ENCODE data around the gene KLK15.
A peak's percentile ranks its signal among the peaks of the same experiment; 100 is the strongest.

KLK15 gene

GRCh38 chr19:50843205-50843604 is 9.8 kb upstream of the KLK15 start:
- DNase-seq, result no peak

GRCh38 chr19:50842130-50842529 is 8.8 kb upstream of the KLK15 start:
- no peak for DNase-seq

DNA sequence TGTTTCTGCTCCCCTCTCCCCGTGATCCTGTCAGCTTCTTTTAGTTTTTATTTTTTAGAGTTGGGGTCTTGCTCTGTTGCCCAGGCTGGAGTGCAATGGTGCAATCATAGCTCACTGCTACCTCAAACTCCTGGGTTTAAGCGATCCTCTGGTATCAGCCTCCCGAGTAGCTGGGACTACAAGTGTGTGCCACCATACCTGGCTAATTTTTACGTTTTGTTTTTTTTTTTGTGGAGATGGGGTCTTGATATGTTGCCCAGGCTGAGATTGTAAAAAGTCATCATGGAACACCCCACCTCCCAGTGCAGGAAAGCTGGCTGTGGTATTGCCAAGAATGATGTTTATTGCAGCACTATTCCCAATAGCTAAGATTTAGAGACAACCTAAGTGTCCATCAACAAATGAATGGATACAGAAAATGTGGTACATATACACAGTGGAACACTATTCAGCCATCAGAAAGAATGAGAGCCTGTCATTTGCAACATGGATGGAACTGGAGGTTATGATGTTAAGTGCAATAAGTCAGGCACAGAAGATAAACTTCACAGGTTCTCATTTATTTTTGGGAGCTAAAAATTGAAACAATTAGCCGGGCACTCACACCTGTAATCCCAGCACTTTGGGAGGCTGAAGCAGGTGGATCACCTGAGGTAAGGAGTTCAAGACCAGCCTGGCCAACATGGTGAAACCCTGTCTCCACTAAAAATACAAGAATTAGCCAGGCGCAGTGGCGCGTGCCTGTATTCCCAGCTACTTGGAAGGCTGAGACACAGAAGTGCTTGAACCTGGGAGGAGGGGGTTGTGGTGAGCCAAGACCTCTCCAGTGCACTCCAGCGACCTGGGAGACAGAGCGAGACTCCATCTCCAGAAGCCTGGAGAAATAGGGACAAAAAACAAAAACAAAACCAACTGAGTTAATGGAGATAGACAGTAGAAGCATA is 6.6 kb upstream of the KLK15 start:
- DNase-seq, result no peak

DNA sequence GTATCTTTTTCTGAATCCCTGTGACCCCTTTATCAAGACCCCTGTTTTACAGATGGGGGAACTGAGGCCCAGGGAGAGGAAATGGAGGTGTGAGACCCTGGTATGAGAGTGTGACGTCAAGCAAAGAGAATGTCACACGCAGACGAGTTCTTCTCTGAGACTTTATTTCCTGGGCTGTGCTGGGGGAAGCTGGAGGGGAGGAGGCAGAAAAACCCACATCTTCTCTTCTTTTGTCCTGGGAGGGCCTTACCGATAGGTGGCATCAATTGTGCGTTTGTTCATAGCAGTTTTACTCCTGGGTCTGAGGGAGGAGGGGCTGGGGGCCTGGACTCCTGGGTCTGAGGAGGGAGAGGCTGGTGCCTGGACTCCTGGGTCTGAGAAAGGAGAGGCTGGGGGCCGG is 4.9 kb upstream of the KLK15 start:
- DNase-seq, result no peak

DNA sequence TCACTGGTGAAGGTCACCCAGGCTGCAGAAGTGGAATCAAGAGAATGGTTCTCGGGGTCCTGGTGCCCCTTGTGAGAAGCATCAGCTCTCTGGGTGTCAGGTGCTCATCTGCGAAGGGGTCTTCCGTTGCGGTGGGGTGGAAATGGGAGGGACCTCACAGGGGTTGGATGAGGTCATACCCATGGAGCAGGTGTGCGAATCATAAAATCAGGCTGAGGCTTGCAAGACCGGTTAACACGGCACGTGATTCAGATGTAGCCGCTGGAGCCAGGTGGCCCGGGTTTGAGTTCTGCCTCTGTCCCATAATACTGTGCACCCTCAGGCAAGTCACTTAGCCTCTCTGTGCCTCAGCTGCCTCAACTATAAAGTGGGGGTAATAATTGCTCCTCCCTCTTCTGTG is 3.9 kb upstream of the KLK15 start:
- no peak for DNase-seq

GRCh38 chr19:50836543-50837195 is 3.3 kb upstream of the KLK15 start:
- no peak for DNase-seq

DNA sequence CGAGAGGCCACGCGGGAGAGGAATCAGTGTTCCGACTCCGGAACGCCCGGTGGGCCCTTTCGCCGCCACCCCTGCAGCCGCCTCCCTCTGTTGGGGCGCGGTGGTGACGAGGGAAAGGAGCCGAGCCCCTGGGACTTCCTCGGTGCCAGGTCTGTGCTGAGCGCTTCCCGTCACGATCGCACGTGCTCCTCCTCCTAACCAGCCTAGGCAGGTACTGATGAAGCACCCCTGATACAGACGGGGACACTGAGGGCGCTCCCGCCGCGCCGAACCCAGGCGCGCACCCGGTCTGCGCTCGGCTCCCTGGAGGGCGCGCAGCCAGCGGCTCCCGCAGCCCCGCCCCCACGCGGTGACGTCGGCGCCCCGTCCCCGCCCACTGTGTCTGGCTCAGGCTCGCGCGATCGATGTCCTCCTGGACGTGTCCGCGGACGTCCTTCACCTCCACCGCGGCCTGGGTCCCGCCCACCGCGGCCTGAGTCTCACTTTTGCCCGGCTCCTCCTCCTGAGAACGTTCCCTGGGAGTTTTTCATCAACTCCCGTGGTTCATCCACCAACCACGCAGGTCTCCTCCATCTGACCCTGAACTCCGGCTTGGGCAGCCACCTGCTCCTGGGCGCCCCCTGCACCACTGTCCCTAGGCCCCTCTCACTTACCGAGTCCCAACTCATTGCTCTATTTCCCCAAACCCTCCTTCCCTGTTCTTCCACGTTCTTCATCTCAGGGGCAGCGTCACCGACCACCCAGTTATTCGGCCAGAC is 2.6 kb upstream of the KLK15 start:
- DNase-seq, result peak; percentile 63

DNA sequence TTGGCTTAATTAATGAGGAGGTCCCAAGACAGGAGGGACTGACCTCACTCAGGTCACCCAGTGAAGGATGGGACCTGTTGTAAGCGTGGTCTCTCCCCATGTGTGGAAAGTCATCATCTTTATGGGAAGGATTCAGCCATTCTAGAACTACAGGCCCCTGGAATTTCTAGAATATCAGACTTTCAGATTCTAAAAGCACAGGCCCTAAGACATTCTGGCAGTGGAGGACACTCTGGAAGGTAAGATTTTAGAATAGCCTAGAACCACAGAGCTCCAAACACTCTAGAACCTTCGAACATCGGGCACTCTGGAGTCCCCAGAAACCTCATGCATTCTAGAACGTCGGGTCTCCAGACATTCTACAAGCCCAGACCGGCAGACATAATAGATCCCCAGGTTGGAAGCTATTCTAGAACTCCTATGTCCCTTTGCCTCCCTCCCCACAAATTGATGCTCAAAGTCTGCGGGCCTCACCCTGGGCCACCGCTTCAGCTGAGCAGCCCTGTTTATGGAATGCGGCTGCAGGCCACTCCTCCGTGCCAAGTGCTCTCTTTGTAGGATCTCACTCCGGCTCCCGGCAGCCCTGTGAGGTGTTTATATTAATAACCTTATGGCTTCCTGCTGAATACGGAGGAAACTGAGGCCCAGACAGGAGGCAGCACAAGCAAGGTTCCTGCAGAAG is 1.9 kb upstream of the KLK15 start:
- no peak for DNase-seq

DNA sequence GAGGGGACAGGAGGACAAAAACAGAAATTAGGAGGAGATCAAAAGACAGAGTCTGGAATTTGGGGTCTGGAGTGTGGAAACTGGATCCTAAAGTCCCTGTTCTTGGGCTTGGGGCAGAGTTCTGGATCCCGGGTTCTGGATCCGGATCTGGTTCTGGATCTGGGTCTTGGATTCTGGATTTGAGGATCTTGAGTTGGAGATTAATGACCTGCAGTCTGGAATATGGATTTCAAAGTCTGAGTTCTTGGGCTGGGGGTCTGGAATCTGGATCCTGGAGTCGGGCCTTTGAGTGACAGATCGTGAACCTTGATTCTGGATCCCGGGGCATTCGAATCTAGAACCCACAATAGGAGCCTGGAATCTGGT is 411 bp upstream of the KLK15 start:
- DNase-seq, result no peak

GRCh38 chr19:50832666-50833065 is 708 bp downstream of the KLK15 start:
- no peak for DNase-seq

DNA sequence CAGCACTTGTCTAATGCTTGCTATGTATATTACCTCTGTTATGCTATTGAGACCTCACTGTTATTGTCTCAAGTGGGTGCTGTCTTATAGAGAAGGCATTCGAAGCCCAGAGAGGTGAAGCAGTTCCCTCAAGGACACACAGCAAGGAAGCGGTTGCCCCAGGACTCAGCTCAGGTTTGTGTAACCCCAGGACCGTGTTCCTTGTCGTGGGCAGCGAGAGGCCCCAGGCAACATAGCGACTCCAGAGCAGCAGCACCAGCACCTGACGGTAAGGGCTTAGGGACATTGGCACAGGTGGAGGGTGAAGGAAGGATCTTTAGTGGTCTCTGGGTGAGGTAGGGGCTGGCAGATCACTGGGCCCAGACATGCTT is 2.4 kb downstream of the KLK15 start:
- no peak for DNase-seq

DNA sequence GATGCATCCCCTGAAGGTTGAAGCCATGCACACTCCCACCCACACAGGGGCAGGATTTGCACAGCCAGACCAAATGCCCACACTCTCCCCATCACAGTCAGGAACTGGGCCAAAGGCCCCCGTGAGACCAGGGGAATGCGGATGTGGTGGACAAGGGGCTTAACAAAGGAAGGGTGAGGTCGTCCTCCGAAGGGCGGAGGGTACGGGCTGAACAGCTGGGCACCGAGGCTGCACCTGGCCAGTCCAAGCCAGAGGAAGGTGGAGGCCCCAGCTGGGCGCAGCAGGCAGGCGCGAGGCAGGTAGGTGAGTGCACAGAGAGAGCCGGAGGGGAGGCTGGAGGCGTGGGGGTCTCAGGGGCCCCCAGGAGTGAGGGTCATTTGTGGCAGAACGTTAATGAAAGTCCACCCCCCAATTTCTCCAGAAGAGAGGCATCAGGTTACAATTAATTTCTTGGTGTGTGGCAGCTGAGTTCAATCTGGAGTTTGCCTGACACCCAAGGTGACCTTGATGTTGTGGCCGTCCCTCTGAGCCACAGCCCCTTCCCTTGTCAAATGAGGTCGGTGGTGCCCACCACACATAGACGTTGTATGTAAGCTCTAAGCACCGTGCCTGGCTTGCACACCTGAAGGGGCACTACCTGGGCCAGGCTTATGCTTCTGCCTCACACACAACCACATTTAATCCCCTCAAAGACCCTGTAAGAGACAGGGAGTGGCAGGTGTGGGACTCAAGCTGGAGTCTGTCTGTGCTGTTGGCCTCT is 2.9 kb downstream of the KLK15 start:
- DNase-seq, result no peak

DNA sequence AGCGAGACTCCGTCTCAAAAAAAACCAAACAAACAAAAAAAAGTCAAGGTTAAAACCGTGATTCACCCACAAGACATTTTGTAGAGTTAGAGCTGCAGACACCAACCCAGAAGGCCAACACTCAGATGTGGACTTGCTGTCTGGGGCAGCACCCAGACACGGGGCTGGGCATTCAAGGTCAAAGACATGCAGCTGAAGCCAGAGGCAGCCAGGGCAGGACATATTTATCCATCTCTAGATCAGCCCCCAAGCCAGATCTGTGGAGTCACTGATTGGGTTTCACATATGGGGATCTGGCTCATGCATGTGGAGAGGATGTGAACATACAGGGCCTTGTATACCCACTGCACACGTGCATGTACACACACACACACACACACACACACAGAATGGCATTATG is 3.6 kb downstream of the KLK15 start:
- DNase-seq, result no peak

DNA sequence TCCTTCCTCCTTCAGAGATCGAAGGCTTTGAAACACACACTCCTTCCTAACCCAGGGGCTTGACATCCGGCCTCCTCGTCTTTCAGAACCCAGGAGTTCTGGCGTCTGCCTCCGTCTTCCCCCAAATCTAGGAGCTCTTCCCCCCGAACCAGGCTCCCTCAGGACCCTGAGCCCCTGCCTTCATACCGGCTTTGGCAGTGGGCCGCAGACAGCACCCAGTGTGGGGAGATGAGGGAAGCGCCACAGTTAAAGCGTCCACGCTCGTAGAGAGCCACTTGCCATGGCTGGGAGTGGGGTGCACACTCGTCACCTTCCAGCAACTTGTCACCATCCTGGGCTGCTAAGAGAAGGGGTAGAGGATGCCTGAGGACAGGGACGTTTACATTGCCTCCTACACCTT is 5.9 kb downstream of the KLK15 start:
- no peak for DNase-seq

DNA sequence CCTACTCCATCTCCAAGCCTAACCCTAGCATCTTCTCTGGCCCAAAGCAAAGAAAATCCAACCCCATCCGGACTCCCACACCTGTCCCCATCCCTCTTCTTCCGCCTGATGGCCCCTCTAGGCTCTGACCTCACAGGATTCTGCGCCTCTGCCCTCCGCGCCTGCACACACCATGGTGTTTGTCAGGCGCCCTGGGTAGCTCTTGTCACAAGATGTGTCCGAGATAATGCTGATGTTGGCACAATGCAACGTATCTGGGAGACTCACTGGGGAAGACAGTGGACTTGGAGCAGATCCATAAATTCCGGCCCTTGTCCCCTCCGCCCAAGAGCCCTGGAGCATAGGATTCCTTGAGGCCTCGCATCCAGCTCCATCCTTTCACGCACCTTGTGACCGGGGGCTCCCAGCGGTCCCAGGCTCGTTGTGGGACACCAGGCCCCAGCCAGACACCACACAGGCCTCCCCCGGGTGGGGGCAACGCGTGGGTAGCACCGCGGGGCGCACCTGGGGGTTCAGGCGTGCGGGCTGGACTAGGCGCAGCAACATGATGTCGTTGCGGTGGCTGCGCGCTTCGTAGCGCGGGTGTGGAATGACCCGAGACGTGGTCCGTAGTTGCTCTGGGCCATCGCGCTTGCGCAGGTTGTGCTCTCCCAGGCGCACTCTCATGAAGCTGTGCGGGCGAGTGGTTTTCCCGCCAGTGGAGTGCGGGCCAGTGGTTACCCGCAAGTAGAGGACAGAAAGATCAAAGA is 6.7 kb downstream of the KLK15 start:
- no peak for DNase-seq

DNA sequence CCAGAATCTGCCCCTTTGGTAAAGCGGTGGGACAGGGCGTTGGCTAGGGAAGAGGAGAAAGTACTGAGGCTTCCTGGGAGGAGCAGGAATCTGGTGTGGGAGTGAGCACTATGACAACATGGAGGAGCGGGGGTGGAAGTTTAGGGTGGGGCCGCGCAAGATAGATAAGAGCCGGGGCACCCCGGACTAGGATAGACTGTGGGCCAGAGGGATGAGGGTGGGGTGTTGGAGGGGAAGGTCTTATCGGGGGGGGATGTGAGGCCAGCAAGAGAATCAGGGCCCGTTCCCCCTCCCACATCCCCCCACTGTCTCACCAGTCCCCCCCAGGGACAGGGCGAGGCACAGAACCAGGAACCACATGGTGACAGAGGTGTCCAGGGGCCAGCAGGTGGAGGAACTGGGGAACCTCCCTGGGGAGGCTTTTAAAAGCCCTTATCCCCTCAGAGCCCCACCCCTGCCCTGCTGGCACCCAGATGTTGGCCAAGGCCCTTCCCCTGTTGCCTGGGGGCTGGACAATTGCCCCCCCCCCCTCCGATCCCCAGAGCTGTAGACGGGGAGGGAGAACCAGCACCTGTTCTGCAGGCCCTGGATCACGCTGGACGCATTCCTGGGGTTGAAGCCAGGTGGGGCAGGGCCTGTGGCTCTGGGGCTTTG is 9.9 kb downstream of the KLK15 start, which contains the start of gene KLK1:
Gene KLK1 (minus strand): TSS at position 399 of the 654 bp plus-strand sequence. CDS start 39 bp downstream, at position 360.
- DNase-seq, result no peak

- DNase-seq, result no peak
Measured at GRCh38 chr19:50822661-50823208, 10.6 kb downstream of the KLK15 start.

GRCh38 chr19:50821622-50822021 is 11.8 kb downstream of the KLK15 start:
- no peak for DNase-seq

DNA sequence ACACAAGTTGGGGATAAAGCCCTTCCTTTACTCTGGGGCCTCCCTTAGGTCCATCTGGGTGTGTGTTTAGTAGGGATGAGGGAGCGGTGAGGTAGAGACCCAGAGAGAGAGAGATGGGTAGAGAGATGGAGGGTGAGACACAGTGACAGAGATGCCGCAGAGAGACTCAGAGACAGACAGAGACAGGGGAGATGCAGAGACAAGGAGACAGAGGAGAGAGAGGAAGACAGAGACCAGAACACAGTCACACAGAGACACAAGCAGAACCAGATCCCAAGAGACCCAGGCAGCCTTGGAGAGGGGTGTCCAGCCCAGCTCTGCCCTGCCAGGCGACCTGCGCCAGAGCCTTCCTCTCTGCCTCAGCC is 12.1 kb downstream of the KLK15 start:
- no peak for DNase-seq

GRCh38 chr19:50820549-50821247 is 12.7 kb downstream of the KLK15 start:
- DNase-seq, result no peak
